ENCODE results near the gene BCL7A.
"Not testable (repeated sequence)": the region's sequence is repeated elsewhere in the genome, so short reads cannot be mapped to it uniquely, and the experiment has no call there.

The BCL7A gene

DNA sequence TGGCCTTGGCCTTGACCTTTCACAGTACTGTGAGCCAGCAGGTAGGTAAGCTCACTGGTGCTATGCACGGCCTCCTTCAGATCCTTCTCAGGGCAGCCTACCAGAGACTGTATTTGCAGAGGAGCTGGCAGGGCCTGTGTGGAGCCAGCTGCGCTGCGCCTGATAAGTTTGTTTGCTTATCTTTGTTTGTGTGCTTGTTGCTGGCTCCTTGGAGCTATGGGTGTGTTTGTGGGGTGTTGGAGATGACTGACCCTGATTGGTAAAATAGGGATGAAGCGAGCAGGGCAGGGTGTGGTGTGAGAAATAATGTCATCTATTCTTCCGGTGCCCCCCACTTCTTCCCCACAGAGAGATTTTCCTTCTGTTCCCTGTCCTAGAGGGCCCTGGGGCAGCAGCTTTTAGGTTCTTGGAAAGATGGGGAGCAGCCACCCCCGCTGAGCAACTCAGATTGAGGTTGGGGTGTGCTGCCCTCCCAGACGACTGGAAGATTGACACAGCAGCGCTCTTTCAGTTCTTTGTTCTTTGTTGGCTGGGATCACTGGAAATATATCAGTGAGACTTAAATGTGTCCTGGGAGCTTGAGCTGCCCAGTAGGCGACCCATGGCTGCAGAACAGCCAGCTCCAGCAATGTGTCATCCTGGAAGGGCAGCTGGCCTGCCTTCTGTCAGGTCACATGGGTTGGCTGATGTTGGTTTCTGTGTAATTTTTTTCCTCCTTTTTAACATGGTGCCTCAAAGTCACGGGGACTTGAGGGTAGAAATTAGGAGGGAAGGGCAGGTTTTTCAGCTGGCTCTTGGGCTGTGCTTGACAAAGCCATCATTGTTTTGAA, 76.5 kb downstream of the BCL7A start:
- peak; percentile 90 for DNase-seq

DNA sequence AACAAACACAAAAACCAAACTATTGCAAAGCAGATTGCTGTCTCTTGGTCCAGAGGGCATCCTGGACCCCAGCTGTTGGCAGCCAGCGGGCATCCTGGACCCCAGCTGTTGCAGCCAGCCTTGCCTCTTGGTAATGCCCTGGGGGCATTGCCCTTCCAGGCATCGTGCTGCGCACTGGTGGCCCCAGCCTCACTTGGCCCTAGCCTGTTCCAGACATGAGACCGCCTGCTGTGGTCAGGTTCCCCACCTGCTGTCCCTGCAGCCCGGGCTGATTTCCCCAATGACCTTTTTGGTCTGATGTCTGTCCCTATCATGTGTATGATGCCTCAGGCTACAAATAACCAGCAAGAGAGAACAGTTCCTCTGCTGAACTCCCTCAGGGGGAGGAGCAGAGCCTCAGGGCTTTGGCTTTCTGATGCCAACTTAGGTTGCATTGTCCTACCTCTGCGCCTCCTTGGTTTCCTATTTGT, 77.6 kb downstream of the BCL7A start:
- DNase-seq: peak; percentile 82

DNA sequence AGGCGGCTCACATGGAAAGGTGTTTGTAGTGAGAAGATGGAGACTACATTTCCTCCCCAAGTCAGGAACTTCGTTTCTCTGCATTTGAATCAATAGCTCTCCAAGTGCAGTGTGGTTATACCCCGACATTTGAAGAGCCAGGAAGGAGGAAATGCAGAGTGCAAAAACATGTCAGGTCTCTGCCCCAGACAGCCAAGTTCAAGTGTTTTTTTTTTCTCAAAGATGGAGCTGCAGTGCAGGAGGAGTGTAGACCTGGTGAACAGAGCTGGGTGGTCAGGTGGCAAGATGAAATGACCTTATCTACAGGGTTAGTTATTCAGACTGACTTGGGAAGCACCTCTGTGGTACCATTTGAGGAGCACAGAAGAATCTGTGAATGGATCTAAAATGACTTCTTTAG, 78.2 kb downstream of the BCL7A start:
- DNase-seq: no peak

GRCh38 chr12:122100568-122100967, 78.9 kb downstream of the BCL7A start:
- DNase-seq: peak; percentile 81

- DNase-seq: peak; percentile 26
Measured at GRCh38 chr12:122102331-122102730, 80.6 kb downstream of the BCL7A start.

DNA sequence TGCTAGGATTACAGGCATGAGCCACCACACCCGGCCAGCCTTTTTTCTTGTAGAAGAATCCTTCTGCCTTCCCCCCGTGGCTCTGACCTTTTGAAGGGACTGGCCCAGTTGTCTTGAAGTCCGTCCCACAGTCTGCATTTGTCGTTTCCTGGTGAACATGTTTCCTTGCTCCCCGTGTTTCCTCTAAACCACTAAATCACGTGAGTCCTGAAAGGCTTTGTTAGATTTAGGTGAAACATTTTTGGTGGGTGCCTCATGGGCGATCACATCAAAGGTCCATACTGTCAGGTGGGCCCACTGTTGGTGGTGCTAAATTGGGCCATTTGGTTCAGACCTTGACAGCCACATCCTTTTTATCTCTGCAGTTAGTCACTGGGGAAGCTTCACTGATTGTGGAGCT, 83.2 kb downstream of the BCL7A start:
- no peak for DNase-seq

GRCh38 chr12:122105496-122105895, 83.8 kb downstream of the BCL7A start:
- not testable (repeated sequence) for DNase-seq

- DNase-seq: peak; percentile 92
Measured at GRCh38 chr12:122106843-122107242, 85.2 kb downstream of the BCL7A start.

- DNase-seq: peak; percentile 44
Measured at GRCh38 chr12:122107261-122107660, 85.6 kb downstream of the BCL7A start.

GRCh38 chr12:122111089-122111641, 89.5 kb downstream of the BCL7A start:
- DNase-seq: peak; percentile 94
